KBM-7 (cell line): ENCODE data around the gene NGEF.

Experiments used
- DNase-seq: peaks from one replicate; pipeline ENCODE4 v3.0.0-alpha.2; 2015
- in situ Hi-C: fragments of 300-500 bp; cut with MboI; formaldehyde crosslinking; loops from 2 replicates; pipeline ENCODE4 v1.14.3; 2020; ENCODE audit warnings: low sequenced_read_pairs, low pct_unique_long_range_greater_than_20kb, mixed read lengths

Gene NGEF

GRCh38 chr2:233047667-233048066, 34.6 kb upstream of the NGEF start:
- DNase-seq = no peak
- in situ Hi-C loops = no loop called here

- DNase-seq = no peak
- in situ Hi-C loops = no loop called here
Observed at GRCh38 chr2:233047206-233047605, 34.1 kb upstream of the NGEF start.

- in situ Hi-C loops = no loop called here
- no peak for DNase-seq
Observed at GRCh38 chr2:233044974-233045605, 32.0 kb upstream of the NGEF start.

GRCh38 chr2:233042549-233042948, 29.5 kb upstream of the NGEF start:
- no peak for DNase-seq
- in situ Hi-C loops = no loop called here

GRCh38 chr2:233041722-233042323, 28.8 kb upstream of the NGEF start:
- in situ Hi-C loops = no loop called here
- no peak for DNase-seq

- in situ Hi-C loops = no loop called here
Observed at GRCh38 chr2:233040571-233040970, 27.5 kb upstream of the NGEF start.

GRCh38 chr2:233039846-233040530, 26.9 kb upstream of the NGEF start:
- no peak for DNase-seq
- in situ Hi-C loops = no loop called here

More at GRCh38 chr2:233040571-233040970, 27.5 kb upstream of the NGEF start:
- no peak for DNase-seq

GRCh38 chr2:233039212-233039845, 26.3 kb upstream of the NGEF start:
- no peak for DNase-seq
- in situ Hi-C loops = no loop called here

- no peak for DNase-seq
- in situ Hi-C loops = no loop called here
Observed at GRCh38 chr2:233037078-233037477, 24.0 kb upstream of the NGEF start.

GRCh38 chr2:233036162-233036838, 23.2 kb upstream of the NGEF start:
- in situ Hi-C loops = no loop called here

GRCh38 chr2:233035426-233036161, 22.5 kb upstream of the NGEF start:
- no peak for DNase-seq
- in situ Hi-C loops = no loop called here

More at GRCh38 chr2:233036162-233036838, 23.2 kb upstream of the NGEF start:
- no peak for DNase-seq

GRCh38 chr2:233034091-233034882, 21.2 kb upstream of the NGEF start:
- no peak for DNase-seq
- in situ Hi-C loops = no loop called here

GRCh38 chr2:233033672-233034071, 20.6 kb upstream of the NGEF start:
- in situ Hi-C loops = no loop called here
- DNase-seq = no peak

- in situ Hi-C loops = no loop called here
- no peak for DNase-seq
Observed at GRCh38 chr2:233032551-233033320, 19.7 kb upstream of the NGEF start, which contains the start of gene NEU2. Gene NEU2, plus strand, starts transcription at chr2:233032672. Its CDS starts 0 bp downstream, at chr2:233032672.

- no peak for DNase-seq
- in situ Hi-C loops = no loop called here
Observed at GRCh38 chr2:233031556-233032500, 18.8 kb upstream of the NGEF start.

- in situ Hi-C loops = no loop called here
- DNase-seq = no peak
Observed at GRCh38 chr2:233029321-233029720, 16.3 kb upstream of the NGEF start.
